GM12891 (cell line): Measurements from ENCODE around the gene CPNE8.

Experiments
- PAX5 ChIP-seq: IDR thresholded peaks from 2 replicates; pipeline ENCODE4 v1.6.1; 2011; ENCODE audit warnings: low read length, moderate library complexity, mild to moderate bottlenecking; ENCODE audit not compliant: insufficient read depth, severe bottlenecking
- POLR2A ChIP-seq: IDR thresholded peaks from 2 replicates; pipeline ENCODE4 v1.6.1; 2011; ENCODE audit warnings: low read depth, low read length, control low read depth
- POLR2AphosphoS5 ChIP-seq: IDR thresholded peaks from 2 replicates; pipeline ENCODE4 v1.6.1; 2011; ENCODE audit warnings: low read depth, low read length, control low read depth
- POU2F2 ChIP-seq: IDR thresholded peaks from 2 replicates; pipeline ENCODE4 v1.6.1; 2011; ENCODE audit warnings: low read depth, mild to moderate bottlenecking, control low read depth, low read length, moderate library complexity
- SPI1 ChIP-seq: IDR thresholded peaks from 2 replicates; pipeline ENCODE4 v1.6.1; 2011; ENCODE audit warnings: low read depth, low read length, control low read depth
- TAF1 ChIP-seq: IDR thresholded peaks from 2 replicates; pipeline ENCODE4 v1.6.1; 2011; ENCODE audit warnings: low read depth, low read length, control low read depth

DNA sequence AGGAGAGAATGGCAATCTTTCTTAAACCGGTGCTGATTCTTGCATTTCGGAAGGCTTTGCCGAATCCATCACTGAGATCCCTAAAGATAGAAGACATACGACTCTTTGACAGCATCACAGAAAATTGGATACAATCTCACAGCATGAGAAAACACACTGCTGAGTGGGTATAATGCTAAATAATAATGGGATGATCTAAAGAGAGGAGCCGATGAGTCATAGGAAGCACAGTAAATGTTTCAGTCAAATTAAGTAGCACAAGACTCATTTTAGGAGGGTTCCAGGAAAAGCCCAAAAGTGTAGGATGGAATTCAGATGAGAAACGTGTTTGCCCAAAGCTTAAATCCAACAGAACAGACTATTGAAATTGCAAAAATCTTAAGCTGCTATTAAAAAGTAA, 81.7 kb downstream of the CPNE8 start:
- TF ChIP-seq POLR2A: no peak
- TF ChIP-seq TAF1: no peak
- no peak for TF ChIP-seq POU2F2
- no peak for TF ChIP-seq POLR2AphosphoS5
- no peak for TF ChIP-seq SPI1
- no peak for TF ChIP-seq PAX5
